GM18870 (cell line): ENCODE data around the gene COL5A1.

Experiments used
- ATAC-seq: cut with Tn5 transposase; IDR thresholded peaks from one replicate; pipeline ENCODE4 v1.9.1; 2021; ENCODE audit warnings: moderate library complexity; ENCODE audit not compliant: unreplicated experiment

Gene COL5A1

GRCh38 chr9:134737842-134738580 is 96.4 kb downstream of the COL5A1 start:
- ATAC-seq, result no peak

- ATAC-seq, result no peak
These were observed 97.5 kb downstream of the COL5A1 start for GRCh38 chr9:134738869-134739659.

- ATAC-seq, result no peak
These were observed 98.0 kb downstream of the COL5A1 start for GRCh38 chr9:134739660-134739968.

GRCh38 chr9:134740071-134740470 is 98.5 kb downstream of the COL5A1 start:
- ATAC-seq, result no peak

GRCh38 chr9:134741846-134742245 is 100.2 kb downstream of the COL5A1 start:
- no peak for ATAC-seq

- no peak for ATAC-seq
These were observed 101.4 kb downstream of the COL5A1 start for GRCh38 chr9:134742822-134743535.

- ATAC-seq, result no peak
These were observed 102.2 kb downstream of the COL5A1 start for GRCh38 chr9:134743853-134744252.

GRCh38 chr9:134744385-134745295 is 103.0 kb downstream of the COL5A1 start:
- ATAC-seq, result no peak

- no peak for ATAC-seq
These were observed 106.4 kb downstream of the COL5A1 start for GRCh38 chr9:134747951-134748489.

- ATAC-seq, result no peak
These were observed 107.0 kb downstream of the COL5A1 start for GRCh38 chr9:134748591-134748990.

GRCh38 chr9:134750450-134751155 is 109.0 kb downstream of the COL5A1 start:
- no peak for ATAC-seq

GRCh38 chr9:134751622-134752021 is 110.0 kb downstream of the COL5A1 start:
- no peak for ATAC-seq

GRCh38 chr9:134752471-134753168 is 111.0 kb downstream of the COL5A1 start:
- ATAC-seq, result no peak

GRCh38 chr9:134753191-134753590 is 111.6 kb downstream of the COL5A1 start:
- ATAC-seq, result no peak

- no peak for ATAC-seq
These were observed 113.8 kb downstream of the COL5A1 start for GRCh38 chr9:134755221-134755907.

GRCh38 chr9:134756098-134756497 is 114.5 kb downstream of the COL5A1 start:
- no peak for ATAC-seq

- no peak for ATAC-seq
These were observed 115.8 kb downstream of the COL5A1 start for GRCh38 chr9:134757216-134757975.
